Measurements from ENCODE around the gene TNIP1. TPM values are rescaled to one million over a fixed set of nuclear protein-coding genes. Genes with fewer than 3 reads are reported as not detected.

The TNIP1 gene
- total and polyA plus RNA-seq, 2 experiments from 2014 or later = 57.0 to 64.6 TPM

DNA sequence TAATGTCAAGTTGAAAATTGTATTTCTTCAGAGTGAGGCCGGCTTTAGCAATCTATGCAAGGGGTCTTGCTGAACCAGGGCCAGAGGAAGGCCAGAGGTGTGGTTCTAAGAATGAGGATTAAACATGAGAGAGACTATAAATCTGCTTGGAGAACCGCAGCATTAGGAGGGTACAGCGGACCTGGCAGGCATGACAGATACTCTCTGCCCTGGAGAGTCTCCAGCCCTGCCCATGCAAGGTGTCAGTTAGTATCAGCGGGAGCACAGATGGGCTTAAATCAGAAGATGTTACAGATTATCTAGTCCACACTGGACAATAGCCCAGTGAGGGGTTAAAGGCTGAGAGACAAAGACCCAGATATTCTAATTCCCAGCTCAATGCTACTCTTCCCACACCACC, 71.9 kb downstream of the TNIP1 start:
- peaks cover 27% of the 10 kb centered on the region for H3K4me1 ChIP-seq (ENCODE audit: insufficient read depth)
- 96% methylated on average over 4 of the region's 4 CpGs for WGBS (ENCODE audit: low lambda C conversion rate, missing lambda C conversion rate)
- H4K20me1 ChIP-seq (ENCODE audit: insufficient read depth, poor library complexity, severe bottlenecking) = no peaks in the 10 kb centered on the region
- no peaks in the 10 kb centered on the region for H3K36me3 ChIP-seq (replicated peaks; ENCODE audit: insufficient read depth, low read depth)
- H3K4me2 ChIP-seq = no peak overlapping the region
- H3K4me3 ChIP-seq = no peak overlapping the region
- H3K27ac ChIP-seq = no peak overlapping the region
- DNase-seq (ENCODE audit: low spot score) = no peak
- no peaks in the 10 kb centered on the region for H3K9me2 ChIP-seq (replicated peaks; ENCODE audit: insufficient read depth)
- H2AFZ ChIP-seq = no peak overlapping the region
- H3K27me3 ChIP-seq = no peaks in the 10 kb centered on the region
- no peaks in the 10 kb centered on the region for H3K9me3 ChIP-seq (ENCODE audit: low read depth)
- no peaks in the 10 kb centered on the region for H3K79me2 ChIP-seq
- TF ChIP-seq, protein P1, sequence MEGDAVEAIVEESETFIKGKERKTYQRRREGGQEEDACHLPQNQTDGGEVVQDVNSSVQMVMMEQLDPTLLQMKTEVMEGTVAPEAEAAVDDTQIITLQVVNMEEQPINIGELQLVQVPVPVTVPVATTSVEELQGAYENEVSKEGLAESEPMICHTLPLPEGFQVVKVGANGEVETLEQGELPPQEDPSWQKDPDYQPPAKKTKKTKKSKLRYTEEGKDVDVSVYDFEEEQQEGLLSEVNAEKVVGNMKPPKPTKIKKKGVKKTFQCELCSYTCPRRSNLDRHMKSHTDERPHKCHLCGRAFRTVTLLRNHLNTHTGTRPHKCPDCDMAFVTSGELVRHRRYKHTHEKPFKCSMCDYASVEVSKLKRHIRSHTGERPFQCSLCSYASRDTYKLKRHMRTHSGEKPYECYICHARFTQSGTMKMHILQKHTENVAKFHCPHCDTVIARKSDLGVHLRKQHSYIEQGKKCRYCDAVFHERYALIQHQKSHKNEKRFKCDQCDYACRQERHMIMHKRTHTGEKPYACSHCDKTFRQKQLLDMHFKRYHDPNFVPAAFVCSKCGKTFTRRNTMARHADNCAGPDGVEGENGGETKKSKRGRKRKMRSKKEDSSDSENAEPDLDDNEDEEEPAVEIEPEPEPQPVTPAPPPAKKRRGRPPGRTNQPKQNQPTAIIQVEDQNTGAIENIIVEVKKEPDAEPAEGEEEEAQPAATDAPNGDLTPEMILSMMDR (IDR thresholded peaks at IDR 0.05; ENCODE audit: poor library complexity) = no peak
- TF ChIP-seq EZH2phosphoT487 (IDR thresholded peaks at IDR 0.05; ENCODE audit: low read depth, severe bottlenecking, unreplicated experiment) = no peak
- no peak for TF ChIP-seq EZH2 (IDR thresholded peaks at IDR 0.05; ENCODE audit: borderline replicate concordance)

DNA sequence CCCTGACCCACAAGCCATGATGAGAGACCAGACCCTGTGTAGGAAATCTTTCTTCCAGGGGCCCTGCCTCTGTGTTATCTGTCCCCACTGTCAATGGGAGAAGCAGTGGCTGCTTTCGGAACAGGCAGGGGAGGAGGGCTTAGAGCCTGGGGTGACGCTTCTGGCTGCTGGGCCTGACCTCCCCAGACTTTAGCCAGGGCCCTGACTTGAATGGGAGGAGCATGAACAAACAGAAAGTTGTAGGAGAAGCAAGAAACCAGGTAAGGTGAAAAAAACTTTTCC, 72.7 kb downstream of the TNIP1 start:
- no peaks in the 10 kb centered on the region for H3K9me3 ChIP-seq (ENCODE audit: low read depth)
- no peaks in the 10 kb centered on the region for H4K20me1 ChIP-seq (ENCODE audit: insufficient read depth, poor library complexity, severe bottlenecking)
- H3K27ac ChIP-seq = no peak overlapping the region
- TF ChIP-seq, protein P1 (IDR thresholded peaks at IDR 0.05; ENCODE audit: poor library complexity) = no peak
- no peak for TF ChIP-seq EZH2 (IDR thresholded peaks at IDR 0.05; ENCODE audit: borderline replicate concordance)
- peaks cover 27% of the 10 kb centered on the region for H3K4me1 ChIP-seq (ENCODE audit: insufficient read depth)
- H3K79me2 ChIP-seq = no peaks in the 10 kb centered on the region
- no peaks in the 10 kb centered on the region for H3K9me2 ChIP-seq (replicated peaks; ENCODE audit: insufficient read depth)
- H3K4me3 ChIP-seq = no peak overlapping the region
- no peaks in the 10 kb centered on the region for H3K27me3 ChIP-seq
- H3K36me3 ChIP-seq (replicated peaks; ENCODE audit: insufficient read depth, low read depth) = no peaks in the 10 kb centered on the region
- H2AFZ ChIP-seq = no peak overlapping the region
- WGBS (ENCODE audit: low lambda C conversion rate, missing lambda C conversion rate) = 59% methylated on average over 2 of the region's 2 CpGs
- DNase-seq (ENCODE audit: low spot score) = no peak
- H3K4me2 ChIP-seq = no peak overlapping the region

DNA sequence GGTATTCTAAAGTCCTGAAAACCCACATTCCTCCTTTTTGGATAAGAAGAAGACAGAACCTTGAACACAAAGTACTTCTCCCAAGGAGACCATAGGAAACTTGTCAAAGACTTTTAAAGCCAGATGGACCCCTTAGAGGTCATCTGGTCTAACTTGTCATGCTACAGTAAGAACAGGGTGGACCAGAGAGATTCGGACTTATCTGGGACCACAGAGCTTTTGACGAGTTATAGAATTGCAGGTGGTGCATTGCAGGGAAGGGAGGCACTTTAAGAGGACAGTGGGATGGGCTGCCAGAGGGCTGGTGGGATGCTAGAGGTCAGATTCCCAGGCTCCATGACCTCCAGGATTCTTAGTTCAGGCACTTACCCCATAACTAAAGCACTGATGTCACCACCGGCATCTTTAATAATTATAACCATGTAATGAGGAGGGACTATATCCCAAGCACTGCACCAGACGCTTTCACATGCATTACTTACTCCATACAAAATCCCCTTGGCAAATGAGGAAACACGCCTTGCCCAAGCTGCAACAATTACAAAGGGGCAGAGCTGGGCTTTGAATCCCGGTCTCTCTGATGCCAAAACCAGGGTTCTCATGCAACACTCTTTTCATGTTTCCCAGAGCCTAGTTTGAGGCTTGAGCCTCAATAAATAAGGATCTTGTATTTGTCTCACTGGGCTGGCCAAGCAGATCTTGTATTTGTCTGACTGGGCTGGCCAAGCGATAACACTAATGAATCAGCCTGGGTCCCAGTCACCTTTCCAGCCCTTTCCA, 73.2 kb downstream of the TNIP1 start:
- 93% methylated on average over 7 of the region's 7 CpGs for WGBS (ENCODE audit: low lambda C conversion rate, missing lambda C conversion rate)
- TF ChIP-seq EZH2 (IDR thresholded peaks at IDR 0.05; ENCODE audit: borderline replicate concordance) (no peak), EZH2phosphoT487 (IDR thresholded peaks at IDR 0.05; ENCODE audit: low read depth, severe bottlenecking, unreplicated experiment) (no peak)
- TF ChIP-seq, protein P1 (IDR thresholded peaks at IDR 0.05; ENCODE audit: poor library complexity) = no peak
- H4K20me1 ChIP-seq (ENCODE audit: insufficient read depth, poor library complexity, severe bottlenecking) = no peaks in the 10 kb centered on the region
- no peak overlapping the region for H3K4me2 ChIP-seq
- no peaks in the 10 kb centered on the region for H3K36me3 ChIP-seq (replicated peaks; ENCODE audit: insufficient read depth, low read depth)
- no peak overlapping the region for H3K4me3 ChIP-seq
- no peaks in the 10 kb centered on the region for H3K79me2 ChIP-seq
- H3K4me1 ChIP-seq (ENCODE audit: insufficient read depth) = peaks cover 27% of the 10 kb centered on the region
- H3K9me3 ChIP-seq (ENCODE audit: low read depth) = no peaks in the 10 kb centered on the region
- H3K27ac ChIP-seq = no peak overlapping the region
- no peaks in the 10 kb centered on the region for H3K27me3 ChIP-seq
- DNase-seq (ENCODE audit: low spot score) = no peak
- no peak overlapping the region for H2AFZ ChIP-seq
- no peaks in the 10 kb centered on the region for H3K9me2 ChIP-seq (replicated peaks; ENCODE audit: insufficient read depth)
